SK-N-MC (cell line): ENCODE measurements around the gene TNRC6A.
"Not testable (repeated sequence)": the region's sequence is repeated elsewhere in the genome, so short reads cannot be mapped to it uniquely, and the experiment has no call there.

Experiments
- EZH2 ChIP-seq: fragments of 200-600 bp; sonication (generic); IDR thresholded peaks from one replicate; pipeline ENCODE4 v1.6.1; 2017; ENCODE audit warnings: antibody characterized with exemption
- FOXP2 ChIP-seq: optimal IDR thresholded peaks from 2 replicates; pipeline ENCODE3; 2011; ENCODE audit warnings: mild to moderate bottlenecking, moderate library complexity; ENCODE audit not compliant: insufficient read depth; ENCODE audit errors: extremely low read length, control extremely low read depth
- POLR2AphosphoS5 ChIP-seq: IDR thresholded peaks from 2 replicates; pipeline ENCODE4 v1.6.1; 2012; ENCODE audit warnings: mild to moderate bottlenecking, low read depth, low read length, borderline replicate concordance

GRCh38 chr16:24812813-24813212 lies 83.4 kb downstream of the TNRC6A start:
- not testable (repeated sequence) for TF ChIP-seq EZH2, FOXP2, POLR2AphosphoS5
